Stimulated activated CD4-positive, alpha-beta T cell treated with anti-CD3 and anti-CD28 coated beads, Interleukin-4, amount 100 ng/mL, for 48 hours (primary cell): ENCODE data around the gene SNAI1.

Experiments used
- DNase-seq, 2 donors: peaks; one replicate each; pipeline ENCODE4 v3.0.0-alpha.2; 2020; ENCODE audit warnings: low read depth in 2 of 2

Gene SNAI1

GRCh38 chr20:50013976-50014375 is 31.2 kb downstream of the SNAI1 start:
- no peak for DNase-seq

GRCh38 chr20:50014570-50015562 is 32.1 kb downstream of the SNAI1 start:
- no peak for DNase-seq

DNA sequence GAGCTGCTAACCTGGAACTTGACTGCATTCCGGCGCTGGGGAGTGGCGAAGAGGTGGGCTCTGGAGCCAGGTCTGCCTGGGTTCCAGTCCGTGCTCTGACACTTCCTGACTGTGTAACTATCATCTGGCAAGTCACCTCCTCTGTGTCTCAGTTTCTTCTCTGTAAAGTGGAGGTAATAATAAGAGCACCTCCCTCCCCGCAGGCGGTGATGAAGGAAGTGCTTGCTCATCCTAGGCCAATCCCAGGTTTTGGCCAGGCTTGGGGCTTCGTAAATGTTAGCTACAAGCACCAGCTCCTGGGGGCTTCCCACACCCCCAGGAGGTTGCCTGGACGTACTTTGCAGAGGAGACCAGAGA is 32.8 kb downstream of the SNAI1 start:
- no peak for DNase-seq

GRCh38 chr20:50015993-50016770 is 33.4 kb downstream of the SNAI1 start:
- DNase-seq = no peak

DNA sequence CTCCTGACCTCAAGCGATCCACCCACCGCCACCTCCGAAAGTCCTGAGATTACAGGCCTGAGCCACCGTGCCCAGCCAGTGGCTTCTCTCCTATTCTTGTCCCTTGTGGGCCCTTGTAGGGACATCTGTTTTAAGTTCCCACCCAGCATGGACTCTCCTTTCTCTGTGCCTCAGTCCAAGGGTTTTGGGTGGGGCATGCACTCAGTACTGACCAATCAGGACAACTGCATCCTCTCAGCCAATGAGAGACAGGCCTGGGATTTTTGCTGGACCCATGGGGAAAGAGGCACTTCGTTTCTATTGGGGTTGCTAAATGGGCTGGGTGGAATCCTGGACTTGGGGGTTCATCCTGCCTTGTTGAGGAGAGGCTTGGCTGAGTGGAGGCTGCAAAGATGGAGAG is 34.4 kb downstream of the SNAI1 start:
- no peak for DNase-seq

GRCh38 chr20:50017576-50018248 is 34.9 kb downstream of the SNAI1 start:
- DNase-seq = no peak

- no peak for DNase-seq
Measured at GRCh38 chr20:50019466-50020256, 36.9 kb downstream of the SNAI1 start.

DNA sequence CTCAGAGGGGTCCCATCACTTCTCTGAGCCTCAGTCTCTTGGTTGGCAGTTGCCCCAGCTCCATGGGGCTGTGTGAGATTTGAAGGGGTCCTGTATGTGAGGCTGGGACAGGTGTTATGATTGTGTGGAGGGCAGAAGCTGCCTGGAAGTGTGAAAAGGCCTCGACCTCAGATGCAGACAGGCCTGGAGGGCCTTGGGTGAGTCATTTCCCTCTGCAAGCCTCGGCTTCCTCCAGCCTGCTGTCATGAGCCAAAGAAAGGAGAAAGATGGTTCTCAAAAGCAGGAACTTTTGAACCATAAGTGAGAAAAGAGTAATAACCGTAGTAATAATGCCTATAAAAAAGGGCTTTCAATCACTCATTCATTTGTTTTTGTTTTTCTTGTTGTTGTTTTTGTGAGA is 37.5 kb downstream of the SNAI1 start:
- no peak for DNase-seq

DNA sequence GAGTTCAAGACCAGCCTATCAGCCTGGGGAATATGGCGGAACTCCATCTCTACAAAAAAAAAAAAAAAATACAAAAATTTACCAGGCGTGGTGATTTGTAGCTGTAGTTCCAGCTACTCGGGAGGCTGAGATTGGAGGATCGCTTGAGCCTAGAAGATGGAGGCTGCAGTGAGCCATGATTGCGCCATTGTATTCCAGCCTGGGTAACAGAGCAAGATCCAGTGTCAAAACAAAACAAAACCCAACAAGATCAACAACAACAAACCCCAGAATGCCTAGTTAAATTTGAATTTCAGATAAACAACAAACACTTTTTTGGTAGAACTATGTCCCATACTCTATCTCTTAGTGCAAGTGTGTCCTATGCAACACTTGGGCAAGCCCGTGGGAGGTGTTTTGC is 39.9 kb downstream of the SNAI1 start:
- no peak for DNase-seq

GRCh38 chr20:50023116-50023805 is 40.5 kb downstream of the SNAI1 start:
- no peak for DNase-seq

DNA sequence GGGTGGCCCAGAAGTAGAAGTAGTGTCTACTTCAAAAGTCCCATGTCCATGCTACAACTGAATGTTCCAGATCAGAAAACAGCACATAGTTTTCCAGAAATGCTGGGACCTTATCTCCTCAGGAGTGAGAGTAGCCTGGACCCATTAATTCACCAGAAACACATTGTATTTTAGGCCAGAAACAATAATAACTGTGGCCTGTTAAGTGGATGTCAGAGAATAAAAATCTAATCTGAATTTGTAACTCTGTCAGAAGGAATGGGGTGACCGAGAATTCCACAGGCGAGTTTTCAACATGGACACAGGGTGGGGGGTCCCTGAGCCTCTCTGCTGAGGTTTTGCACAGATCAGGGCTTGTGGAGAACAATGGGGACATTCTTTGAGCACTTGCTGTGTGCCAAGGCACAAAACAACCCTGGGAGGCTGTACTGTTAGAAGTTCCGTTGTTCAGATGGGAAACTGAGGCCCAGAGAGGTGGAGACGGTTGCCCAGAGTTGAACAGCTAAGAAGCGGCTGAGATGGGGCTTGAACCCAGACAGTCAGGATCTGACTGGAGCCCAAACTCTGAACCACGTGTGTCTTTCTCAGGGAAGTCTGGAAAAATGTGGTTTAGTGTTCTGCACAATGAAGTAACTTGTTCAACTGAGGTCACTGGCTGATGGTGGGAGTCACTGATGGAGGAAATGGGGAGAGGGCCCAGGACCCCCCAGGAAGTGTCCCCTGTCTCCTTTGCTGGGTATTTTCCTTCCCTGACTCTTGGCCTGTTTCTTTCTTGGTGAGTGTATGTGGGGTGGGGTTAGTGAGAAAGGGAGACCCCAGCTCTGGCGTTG is 44.2 kb downstream of the SNAI1 start:
- DNase-seq = no peak

GRCh38 chr20:50027611-50028105 is 44.9 kb downstream of the SNAI1 start:
- DNase-seq = no peak

DNA sequence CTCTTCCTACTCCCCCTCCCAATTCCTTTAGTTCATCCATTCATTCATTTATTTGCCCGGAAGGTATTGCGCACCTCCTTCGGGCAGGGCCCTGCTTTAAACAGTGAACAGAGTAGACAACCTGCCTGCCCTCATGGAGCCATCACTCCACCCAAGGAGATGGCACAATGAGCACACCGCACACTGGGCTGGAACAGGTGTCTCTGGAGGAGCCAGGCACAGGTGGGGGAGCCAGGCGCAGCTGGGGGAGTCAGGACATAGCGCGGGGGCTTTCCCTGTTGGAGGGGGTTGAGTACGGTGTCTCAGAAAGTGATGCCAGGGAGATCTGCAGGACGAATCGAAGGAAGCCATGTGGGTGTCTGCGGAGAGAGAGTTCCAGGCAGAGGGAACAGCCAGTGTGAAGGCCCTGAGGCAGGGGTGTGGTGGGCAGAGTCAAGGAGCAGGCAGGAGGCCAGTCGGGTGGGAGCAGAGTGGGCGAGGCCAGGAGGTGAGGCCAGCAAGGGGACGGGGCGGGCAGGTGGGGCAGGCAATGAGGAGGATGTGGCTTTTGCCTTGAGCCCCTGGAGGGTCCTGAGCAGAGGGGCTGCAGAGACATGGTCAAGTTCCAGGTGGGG is 46.4 kb downstream of the SNAI1 start:
- DNase-seq = no peak

DNA sequence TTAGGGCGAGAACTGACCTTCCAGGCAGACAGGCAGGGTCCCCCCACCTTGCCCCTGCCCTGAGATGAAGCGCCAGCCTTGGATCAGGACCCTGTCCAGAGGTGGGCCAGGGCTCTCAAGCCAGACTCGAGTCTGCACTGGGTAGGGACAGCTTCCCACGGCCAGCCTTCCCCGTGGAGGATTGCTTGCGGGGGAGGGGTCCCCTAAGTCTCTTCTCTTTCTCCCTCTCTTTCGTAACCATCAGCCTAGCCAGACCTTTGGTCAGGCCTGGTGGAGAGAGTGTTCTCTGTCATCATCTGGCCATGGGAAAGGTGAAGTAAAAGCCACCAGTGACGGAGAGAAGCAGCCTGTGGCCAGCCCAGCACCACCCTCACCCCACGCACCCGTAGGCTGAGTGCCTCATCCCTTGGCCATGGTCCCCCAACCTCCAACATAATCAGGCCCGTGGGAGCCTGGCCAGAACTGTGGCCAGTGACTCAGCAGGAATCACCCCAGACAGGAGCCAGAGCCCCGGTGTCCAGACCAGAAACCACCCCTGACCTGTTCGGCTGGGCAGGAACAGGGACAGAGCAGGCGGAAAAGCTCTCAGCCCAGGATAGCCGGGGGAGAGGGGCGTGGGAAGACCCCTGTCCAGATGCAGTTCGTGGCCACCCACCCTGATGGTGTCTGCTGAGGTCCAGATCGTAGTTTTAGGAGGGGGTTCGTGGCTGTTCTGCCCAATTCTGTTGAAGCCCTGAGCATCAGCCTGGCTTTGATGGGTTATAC is 47.1 kb downstream of the SNAI1 start:
- DNase-seq = no peak

DNA sequence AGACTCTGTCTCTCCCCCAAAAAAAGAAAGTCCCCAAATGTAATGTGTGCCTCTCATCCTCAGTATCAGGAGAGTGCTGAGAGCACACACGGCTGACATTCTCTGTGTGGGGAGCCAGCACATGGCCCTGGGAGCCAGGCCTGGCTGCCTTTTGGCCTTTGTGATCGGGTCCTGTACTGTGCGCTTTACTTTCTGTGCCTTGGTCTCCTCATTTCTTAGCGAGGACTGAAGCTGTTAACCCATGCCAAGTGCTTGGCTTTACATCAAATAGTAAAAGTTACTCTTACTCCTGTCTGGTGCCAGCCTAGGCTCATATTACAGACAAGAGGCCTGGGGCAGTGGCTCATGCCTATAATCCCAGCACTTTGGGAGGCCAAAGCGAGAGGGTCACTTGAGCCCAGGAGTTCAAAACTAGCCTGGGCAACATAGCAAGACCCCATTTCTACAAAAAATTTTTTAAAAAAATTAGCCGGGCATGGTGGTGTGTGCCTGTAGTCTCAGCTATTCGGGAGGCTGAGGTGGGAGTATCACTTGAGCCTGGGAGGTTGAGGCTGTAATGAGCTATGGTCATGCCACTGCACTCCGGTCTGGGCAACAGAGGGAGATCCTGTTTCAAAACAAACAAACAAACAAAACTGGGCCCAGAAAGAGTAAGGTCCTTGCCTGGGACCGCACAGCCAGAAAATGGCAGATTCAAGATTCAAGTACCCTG is 50.3 kb downstream of the SNAI1 start:
- no peak for DNase-seq

DNA sequence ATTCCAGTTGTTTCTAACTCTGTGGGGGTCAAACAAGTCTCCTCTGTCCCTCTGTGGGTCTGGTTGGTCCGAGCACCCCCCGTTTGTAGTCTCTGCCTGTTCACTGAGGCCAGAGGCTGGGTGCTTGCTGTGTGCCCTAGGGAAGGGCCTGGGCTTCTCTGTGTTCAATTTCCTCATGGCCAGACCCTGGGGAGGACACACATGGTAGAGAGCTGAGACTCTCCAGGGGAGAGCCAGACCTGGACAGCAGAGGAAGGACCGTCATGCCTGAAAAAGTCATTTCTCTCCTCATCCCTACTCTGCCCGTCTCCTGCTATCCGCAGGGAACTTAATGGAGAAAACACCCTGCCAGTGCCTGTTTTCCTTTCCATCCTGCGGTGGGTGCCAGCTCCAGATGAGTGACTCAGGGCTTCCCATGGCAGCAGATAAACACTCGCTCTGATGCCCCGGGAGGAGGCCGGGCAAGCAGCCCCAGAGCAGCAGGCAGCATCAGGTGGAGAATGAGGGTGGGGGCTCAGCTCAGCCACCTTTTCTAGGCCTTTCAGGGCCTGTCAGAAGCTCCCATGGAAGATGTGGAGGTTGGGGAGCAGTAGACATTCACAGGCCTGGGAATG is 51.9 kb downstream of the SNAI1 start:
- DNase-seq = no peak

DNA sequence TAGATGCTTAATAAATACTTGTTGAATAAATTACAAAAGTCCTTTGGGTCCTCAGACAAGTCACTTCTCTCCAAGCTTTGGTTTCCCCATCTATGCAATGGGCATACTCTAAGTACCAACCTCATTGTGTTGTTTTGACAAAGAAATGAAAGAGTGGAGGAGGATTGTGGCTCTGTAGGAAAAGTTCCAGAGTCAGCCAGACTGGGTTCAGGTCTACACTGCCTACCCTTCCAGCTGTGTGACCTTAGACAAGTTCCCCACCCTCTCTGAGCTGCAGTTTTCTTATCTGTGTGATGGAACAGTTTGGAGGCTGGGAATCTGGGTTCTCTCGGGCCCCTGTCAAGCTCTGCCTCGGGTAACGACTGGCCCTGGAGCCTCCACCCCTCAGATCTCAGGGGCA is 53.9 kb downstream of the SNAI1 start:
- DNase-seq = no peak

DNA sequence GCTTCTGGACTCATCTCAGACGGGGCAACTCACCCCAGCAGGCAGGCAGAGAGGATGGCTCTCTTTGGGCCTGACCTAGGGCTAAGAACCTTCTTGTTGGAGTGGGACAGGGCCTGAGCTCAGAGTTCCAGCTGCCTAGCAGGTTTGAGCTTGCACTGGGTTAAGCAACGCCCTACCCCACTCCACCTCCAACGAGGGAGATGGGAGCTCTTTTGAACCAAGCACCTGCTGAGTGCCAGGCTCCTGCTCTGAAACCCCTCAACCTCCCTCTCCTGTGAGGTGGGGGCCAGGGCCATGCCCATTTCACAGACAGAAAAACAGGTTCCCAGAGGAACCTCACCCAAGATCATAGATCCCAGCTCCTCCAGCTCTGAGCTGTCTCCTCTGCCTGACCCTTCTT is 54.3 kb downstream of the SNAI1 start:
- no peak for DNase-seq
